ENCODE results near the gene FAM187B.

DNA sequence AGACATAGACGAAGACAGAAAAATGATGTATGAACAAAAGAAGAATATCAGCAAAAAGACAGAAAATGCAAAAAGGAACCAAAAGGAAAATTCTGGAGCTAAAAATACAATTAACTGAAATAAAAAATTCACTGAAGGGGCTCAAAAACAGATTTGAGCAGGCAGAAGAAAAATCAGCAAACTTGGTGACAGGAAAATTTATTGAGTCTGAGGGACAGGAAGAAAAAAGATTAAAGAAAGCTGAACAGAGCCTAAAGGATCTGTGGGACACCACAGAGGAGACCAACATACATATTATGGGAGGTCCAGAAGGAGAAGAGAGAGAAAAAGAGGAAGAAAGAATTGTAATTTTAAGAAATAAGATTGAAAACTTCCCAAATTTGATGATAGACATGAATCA lies 12.9 kb upstream of the FAM187B start:
- TF ChIP-seq, protein P1, sequence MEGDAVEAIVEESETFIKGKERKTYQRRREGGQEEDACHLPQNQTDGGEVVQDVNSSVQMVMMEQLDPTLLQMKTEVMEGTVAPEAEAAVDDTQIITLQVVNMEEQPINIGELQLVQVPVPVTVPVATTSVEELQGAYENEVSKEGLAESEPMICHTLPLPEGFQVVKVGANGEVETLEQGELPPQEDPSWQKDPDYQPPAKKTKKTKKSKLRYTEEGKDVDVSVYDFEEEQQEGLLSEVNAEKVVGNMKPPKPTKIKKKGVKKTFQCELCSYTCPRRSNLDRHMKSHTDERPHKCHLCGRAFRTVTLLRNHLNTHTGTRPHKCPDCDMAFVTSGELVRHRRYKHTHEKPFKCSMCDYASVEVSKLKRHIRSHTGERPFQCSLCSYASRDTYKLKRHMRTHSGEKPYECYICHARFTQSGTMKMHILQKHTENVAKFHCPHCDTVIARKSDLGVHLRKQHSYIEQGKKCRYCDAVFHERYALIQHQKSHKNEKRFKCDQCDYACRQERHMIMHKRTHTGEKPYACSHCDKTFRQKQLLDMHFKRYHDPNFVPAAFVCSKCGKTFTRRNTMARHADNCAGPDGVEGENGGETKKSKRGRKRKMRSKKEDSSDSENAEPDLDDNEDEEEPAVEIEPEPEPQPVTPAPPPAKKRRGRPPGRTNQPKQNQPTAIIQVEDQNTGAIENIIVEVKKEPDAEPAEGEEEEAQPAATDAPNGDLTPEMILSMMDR (IDR thresholded peaks at IDR 0.05): no peak
- TF ChIP-seq POLR2A (IDR thresholded peaks at IDR 0.05): no peak

Data from right lobe of liver (tissue), 4 donors.